GM19240 (cell line): ENCODE results near the gene MACROD2.

Experiments
- DNase-seq: peaks from one replicate; pipeline ENCODE4 v3.0.0; 2011; ENCODE audit warnings: low spot score; ENCODE audit not compliant: insufficient read length

MACROD2 gene

DNA sequence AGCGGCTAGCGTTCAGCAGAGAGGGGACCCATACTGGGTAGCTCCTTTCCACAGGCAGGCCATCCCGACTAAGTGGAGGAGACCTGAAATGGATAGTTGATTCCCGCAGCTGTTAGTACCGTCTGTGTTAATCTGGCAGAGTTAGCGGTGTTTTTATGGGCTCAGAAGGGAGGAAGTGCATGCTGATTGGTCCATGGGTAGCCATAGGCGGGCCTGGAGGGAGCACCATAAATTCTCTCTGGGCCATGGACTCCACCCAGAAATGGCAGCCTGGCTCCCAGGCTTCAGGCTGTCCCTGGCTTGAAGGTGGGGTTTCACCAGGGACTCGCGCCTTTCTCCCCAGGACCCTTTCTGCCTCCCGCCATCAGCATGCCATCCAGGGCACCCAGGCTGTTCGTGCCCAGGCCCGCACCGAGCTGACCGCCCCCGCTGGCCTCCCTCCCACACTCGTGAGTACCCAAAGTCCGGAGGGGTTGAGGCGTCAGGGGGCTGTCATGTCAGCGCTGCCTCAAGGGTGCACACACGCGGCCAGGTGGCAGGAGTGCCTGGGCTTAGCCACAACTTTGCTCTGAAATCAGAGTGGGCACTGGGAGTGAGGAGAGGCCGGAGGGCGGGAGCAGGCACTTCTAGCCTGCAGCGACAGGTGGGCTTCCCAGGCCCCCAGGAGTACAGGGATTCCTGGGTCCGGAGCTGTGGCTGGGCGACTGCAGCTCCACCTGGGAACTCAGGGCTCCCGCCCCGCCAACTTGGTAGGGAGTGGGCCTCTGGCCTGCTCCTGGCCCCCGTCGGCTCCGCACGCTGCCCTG, 1036.4 kb downstream of the MACROD2 start:
- no peak for DNase-seq

DNA sequence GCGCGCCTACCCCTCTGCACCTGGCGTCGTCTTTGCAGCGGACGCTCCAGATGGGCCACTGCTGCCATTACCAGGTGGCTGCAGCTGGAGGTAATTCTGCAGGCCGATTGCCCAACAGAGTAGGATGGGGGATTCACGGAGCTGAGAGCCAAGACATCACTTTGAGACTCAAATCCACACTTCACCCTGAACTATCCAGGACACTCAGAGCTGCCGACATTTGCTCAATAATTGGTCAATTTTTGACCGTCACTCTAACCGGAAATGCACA, 1037.0 kb downstream of the MACROD2 start:
- no peak for DNase-seq

- no peak for DNase-seq
Measured at GRCh38 chr20:15033269-15033668, 1038.0 kb downstream of the MACROD2 start.

- no peak for DNase-seq
Measured at GRCh38 chr20:15033891-15034290, 1038.6 kb downstream of the MACROD2 start.

- no peak for DNase-seq
Measured at GRCh38 chr20:15036948-15037347, 1041.6 kb downstream of the MACROD2 start.

GRCh38 chr20:15039088-15039752, 1043.9 kb downstream of the MACROD2 start:
- no peak for DNase-seq

GRCh38 chr20:15042723-15043122, 1047.4 kb downstream of the MACROD2 start:
- no peak for DNase-seq

- no peak for DNase-seq
Measured at GRCh38 chr20:15045246-15045645, 1049.9 kb downstream of the MACROD2 start.

- no peak for DNase-seq
Measured at GRCh38 chr20:15047042-15047441, 1051.7 kb downstream of the MACROD2 start.

DNA sequence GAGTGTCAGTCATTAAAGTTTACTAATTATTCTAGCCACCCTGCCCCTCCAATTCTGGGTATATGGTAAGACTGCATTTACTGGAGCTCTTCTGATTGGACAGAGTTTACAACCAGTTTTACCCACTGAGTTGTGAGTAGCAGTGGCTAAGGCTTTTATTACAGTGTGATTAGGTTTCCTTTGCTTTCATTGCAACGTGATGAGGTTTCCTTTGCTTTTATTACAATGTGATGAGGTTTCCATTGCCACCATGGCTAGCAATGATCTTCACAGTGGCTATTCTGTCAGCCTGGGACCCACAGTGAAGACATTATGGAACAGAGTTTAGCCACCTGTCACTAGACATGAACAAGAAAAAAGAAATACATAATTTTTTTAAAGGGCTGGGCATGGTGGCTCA, 1052.3 kb downstream of the MACROD2 start:
- no peak for DNase-seq

- DNase-seq, result no peak
Measured at GRCh38 chr20:15056246-15056645, 1060.9 kb downstream of the MACROD2 start.

GRCh38 chr20:15058841-15059240, 1063.5 kb downstream of the MACROD2 start:
- DNase-seq, result no peak

DNA sequence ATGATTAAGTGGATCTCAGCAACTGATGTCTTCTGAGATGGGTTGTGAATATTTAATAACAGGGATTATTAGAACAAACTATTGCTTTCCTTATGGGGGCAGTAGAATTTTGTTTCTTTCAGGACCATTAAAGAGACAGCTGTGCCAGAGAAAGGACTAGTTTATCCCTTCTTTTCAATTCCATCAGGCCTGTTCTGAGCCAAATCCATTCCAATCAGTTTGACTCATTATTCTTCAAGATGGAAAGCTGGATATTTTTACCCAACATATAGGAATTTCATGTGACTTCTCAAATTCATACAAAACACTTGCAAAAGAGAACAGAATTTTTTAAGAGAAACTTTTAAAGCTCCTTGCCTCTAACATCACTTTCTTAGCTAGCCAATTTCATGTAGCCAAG, 1064.1 kb downstream of the MACROD2 start:
- DNase-seq, result no peak

GRCh38 chr20:15060265-15061060, 1065.1 kb downstream of the MACROD2 start:
- DNase-seq, result no peak

DNA sequence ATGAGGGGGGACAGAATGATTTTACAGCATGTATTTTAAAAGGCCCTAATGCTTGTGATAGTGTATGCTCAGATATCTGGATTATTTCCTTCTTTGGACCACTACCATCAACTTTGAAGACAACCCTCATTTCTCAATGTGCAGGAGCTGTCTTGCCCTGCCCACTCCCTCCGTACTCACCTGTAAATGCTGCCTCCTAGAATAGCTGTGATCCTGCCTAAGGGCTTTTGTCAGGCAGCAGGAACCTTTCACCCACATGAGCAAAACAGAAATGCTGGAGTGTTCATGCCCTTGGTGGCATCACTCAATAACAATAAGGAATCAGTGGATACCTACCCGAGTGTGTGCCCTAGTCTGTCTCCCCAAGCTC, 1065.7 kb downstream of the MACROD2 start:
- no peak for DNase-seq

GRCh38 chr20:15061955-15062354, 1066.6 kb downstream of the MACROD2 start:
- DNase-seq, result no peak

DNA sequence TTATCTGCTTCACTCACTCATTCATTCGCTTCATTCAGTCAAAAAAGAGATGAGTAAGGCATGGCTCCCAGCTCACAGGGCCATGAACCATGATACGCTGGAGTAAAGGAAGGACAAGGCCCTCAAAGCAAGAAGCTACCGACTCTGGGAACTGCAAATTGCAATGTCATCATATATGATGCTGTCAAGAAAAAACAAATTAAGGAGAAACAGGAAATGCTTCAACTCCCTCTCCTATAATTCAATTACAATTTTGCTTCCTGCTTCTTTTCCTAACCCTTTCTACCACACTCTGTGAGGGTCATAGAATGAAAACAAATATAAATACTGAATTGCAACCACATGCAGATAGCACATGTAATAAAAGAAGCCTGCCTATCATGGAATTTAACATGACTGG, 1067.8 kb downstream of the MACROD2 start:
- DNase-seq, result no peak

- DNase-seq, result no peak
Measured at GRCh38 chr20:15064741-15065140, 1069.4 kb downstream of the MACROD2 start.

- DNase-seq, result no peak
Measured at GRCh38 chr20:15065794-15066193, 1070.5 kb downstream of the MACROD2 start.

DNA sequence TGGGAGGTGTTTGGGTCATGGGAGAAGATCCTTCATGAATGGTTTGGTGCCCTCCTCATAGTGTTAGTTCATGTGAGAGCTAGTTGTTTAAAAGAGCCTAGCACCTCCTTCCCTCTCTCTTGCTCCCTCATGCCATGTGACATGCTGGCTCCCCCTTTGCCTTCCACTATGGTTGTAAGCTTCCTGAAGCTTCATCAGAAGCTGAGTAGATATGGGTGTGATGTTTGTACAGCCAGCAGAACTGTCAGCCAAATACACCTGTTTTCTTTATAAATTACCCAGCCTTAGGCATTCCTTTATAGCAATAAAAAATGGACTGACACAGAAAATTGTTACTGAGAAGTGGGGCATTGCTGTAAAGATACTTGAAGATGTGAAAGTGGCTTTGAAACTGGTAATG, 1073.2 kb downstream of the MACROD2 start:
- no peak for DNase-seq

DNA sequence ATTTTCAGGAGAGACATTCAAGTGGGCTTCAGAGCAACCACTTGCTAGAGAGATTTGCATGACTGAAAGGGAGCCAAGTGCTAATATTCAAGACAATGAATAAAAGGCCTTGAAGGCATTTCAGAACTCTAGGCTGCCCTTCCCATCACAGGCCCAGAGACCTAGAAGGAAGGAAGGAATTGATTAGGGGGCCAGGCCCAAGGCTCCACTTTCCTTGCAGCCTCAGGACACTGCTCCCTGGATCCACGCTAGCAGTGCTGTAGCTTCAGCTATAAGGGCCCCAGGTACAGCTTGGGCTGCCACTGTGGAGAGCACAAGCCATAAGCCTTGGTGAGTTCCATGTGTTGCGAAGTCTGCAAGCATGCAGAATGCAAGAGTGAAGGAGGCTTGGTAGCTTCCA, 1074.0 kb downstream of the MACROD2 start:
- DNase-seq, result no peak

DNA sequence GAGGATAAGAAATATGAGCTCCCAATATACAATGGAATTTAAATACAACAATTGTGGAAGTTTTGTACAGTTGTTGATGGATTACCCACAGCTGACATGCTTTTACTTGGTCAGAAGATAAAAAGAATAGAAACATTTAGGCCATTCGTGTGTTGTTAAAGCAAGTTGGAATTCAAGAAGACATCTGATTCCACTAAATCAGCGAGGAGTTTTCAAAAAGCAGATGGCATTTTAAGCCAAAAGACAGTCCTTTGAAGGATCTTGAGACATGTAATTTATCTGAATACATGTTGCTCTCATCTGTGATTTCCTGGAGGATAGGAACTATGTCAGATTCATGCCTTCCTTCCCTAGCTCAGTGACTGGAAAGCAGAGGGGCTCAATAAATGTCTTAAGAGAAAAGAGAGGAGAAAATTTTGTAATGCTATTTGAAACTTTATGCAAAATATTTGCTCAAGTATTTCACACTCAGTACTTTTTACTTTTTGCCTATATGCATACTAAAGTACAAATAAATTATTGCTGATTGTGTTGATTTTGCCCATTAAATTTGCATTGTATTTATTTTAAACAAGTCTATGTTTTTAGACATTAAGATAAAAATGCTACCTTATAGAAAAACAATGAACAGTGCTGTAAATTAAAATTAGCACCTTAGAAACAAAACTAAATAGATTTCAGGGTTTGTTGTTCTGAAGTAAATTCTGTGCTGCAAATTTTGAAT, 1075.9 kb downstream of the MACROD2 start:
- no peak for DNase-seq
